NT2/D1 (cell line): Measurements from ENCODE around the gene GRM7.

Experiments
- DNase-seq: peaks from one replicate; pipeline ENCODE4 v3.0.0-alpha.2; 2011; ENCODE audit warnings: low read depth, low spot score
- H3K27me3 ChIP-seq: 2 replicates; pipeline ENCODE4 v1.6.0; 2011; ENCODE audit warnings: mild to moderate bottlenecking; ENCODE audit not compliant: insufficient read length, insufficient read depth
- H3K36me3 ChIP-seq: 2 replicates; pipeline ENCODE4 v1.6.1; 2011; ENCODE audit warnings: mild to moderate bottlenecking, low read length, mixed read lengths; ENCODE audit not compliant: insufficient read depth, insufficient read length
- H3K4me1 ChIP-seq: 2 replicates; pipeline ENCODE4 v1.5.1; 2011; ENCODE audit not compliant: insufficient read depth, insufficient read length
- H3K4me3 ChIP-seq: 2 replicates; pipeline ENCODE4 v1.5.1; 2011; ENCODE audit warnings: low read depth; ENCODE audit not compliant: insufficient read length
- H3K9ac ChIP-seq: 2 replicates; pipeline ENCODE4 v1.6.0; 2011; ENCODE audit warnings: low read depth; ENCODE audit not compliant: insufficient read length
- H3K9me3 ChIP-seq: 2 replicates; pipeline ENCODE4 v1.5.1; 2011; ENCODE audit warnings: mild to moderate bottlenecking, low read length; ENCODE audit not compliant: insufficient read depth
- SUZ12 ChIP-seq: IDR thresholded peaks from 2 replicates; pipeline ENCODE4 v1.6.1; 2011; ENCODE audit not compliant: insufficient read length, insufficient read depth; ENCODE audit errors: extremely low read depth
- YY1 ChIP-seq: IDR thresholded peaks from 2 replicates; pipeline ENCODE4 v1.6.1; 2011; ENCODE audit not compliant: insufficient read length, insufficient read depth
- ZNF274 ChIP-seq: IDR thresholded peaks from 2 replicates; pipeline ENCODE4 v1.6.1; 2011; ENCODE audit warnings: mild to moderate bottlenecking, low read depth, low read length

Gene GRM7

DNA sequence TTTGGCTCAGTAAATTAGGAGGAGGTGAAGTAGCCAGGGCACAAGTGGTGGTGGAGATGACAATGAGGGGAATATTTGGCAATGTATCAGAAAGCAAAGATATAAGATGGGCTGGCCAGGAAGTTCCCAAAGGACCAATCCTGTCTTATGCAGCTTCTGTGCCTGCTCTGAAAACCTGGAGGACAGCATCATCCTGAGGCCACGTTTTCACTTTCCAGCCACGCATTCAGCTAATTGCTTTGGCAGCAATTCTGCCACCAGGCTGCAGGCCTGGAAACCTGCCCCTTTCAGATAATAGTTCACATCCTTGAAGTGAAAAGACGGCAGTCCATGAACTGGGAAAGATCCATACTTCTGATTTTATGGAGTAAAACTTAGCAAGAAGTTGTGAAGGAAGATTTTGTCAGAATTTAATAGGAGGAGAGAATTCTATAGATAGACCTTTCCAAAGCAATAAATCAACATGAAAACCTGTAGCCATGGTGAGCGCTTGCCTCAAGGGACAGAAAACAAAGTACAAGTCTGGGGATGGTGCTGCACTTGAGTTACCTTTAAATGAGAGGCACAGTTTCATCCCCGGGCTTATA lies 682.5 kb downstream of the GRM7 start:
- H3K4me3 ChIP-seq = no peak overlapping the region
- no peaks in the 10 kb centered on the region for H3K4me1 ChIP-seq
- no peaks in the 10 kb centered on the region for H3K9me3 ChIP-seq
- H3K9ac ChIP-seq = no peak overlapping the region
- no peaks in the 10 kb centered on the region for H3K36me3 ChIP-seq
- H3K27me3 ChIP-seq = no peaks in the 10 kb centered on the region
- no peak for DNase-seq
- TF ChIP-seq YY1 = no peak
- TF ChIP-seq ZNF274 = no peak
- no peak for TF ChIP-seq SUZ12

DNA sequence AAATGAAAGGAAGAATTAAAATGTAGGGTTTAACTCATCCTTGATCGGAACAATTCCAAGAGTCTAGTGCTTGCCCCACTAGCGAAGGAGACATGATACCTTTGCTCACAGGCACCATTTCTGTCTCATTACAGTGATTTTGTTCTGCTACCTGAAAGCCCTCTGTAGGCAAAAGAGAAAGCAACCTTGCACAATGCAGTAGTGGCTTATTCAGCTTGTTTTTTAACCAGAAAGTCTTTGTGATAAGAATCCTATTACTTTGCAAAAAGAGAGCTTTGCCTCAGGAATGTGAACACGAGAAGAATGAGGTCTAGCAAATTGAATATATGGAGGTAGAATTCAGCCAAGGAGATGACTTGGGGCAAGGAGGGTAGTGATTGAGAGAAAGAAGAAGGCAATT lies 684.4 kb downstream of the GRM7 start:
- DNase-seq = no peak
- no peak overlapping the region for H3K9ac ChIP-seq
- TF ChIP-seq SUZ12 (no peak), YY1 (no peak), ZNF274 (no peak)
- H3K4me1 ChIP-seq = no peaks in the 10 kb centered on the region
- H3K36me3 ChIP-seq = no peaks in the 10 kb centered on the region
- H3K4me3 ChIP-seq = no peak overlapping the region
- no peaks in the 10 kb centered on the region for H3K27me3 ChIP-seq
- no peaks in the 10 kb centered on the region for H3K9me3 ChIP-seq

DNA sequence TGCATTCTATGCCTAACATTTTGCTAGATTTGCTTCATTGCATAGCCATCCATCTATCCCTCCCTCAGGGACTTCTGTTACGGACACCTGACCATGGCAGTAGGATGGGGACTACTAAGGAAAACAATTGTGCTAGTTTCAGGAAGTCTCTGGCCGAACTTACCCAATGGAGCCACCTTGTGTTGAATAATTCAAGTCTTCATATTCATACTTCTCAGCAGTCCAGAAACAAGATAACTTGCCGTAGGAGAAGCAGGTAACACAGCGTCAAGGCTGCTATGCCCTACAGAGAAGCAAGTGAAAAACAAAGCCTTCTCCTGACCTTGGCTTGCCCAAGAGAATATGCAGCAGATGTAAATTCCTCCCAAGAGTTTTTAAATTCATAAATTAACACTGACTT lies 685.3 kb downstream of the GRM7 start:
- Histone ChIP-seq H3K27me3 (no peaks in the 10 kb centered on the region), H3K9me3 (peaks cover 2% of the 10 kb centered on the region; the same call in 1 of the 2 replicates), H3K9ac (no peak overlapping the region), H3K4me1 (no peaks in the 10 kb centered on the region), H3K36me3 (no peaks in the 10 kb centered on the region), H3K4me3 (no peak overlapping the region)
- no peak for DNase-seq
- TF ChIP-seq ZNF274 = no peak
- TF ChIP-seq SUZ12 = no peak
- no peak for TF ChIP-seq YY1

DNA sequence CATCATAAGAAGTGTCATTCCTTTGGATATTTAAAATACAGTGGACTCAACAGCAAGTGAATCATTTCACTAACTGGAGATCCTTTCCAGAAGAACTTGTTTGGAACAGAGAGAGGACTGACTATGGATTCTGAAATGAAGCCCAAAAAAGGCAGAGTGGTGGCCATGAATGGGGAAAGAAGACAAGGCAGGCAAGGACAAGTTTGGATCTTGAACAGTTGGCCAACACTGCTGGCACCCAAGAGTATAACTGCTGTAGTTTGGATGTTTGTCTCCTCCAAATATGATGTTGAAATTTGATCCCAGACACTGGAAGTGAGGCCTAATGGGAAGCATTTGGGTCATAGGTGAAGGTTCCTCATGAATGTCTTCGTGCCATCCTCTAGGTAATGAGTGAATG lies 686.9 kb downstream of the GRM7 start:
- no peaks in the 10 kb centered on the region for H3K4me1 ChIP-seq
- H3K36me3 ChIP-seq = no peaks in the 10 kb centered on the region
- peaks cover 17% of the 10 kb centered on the region for H3K9me3 ChIP-seq
- no peak for DNase-seq
- TF ChIP-seq ZNF274 (no peak), SUZ12 (no peak), YY1 (no peak)
- H3K27me3 ChIP-seq = no peaks in the 10 kb centered on the region
- H3K9ac ChIP-seq = no peak overlapping the region
- H3K4me3 ChIP-seq = no peak overlapping the region

DNA sequence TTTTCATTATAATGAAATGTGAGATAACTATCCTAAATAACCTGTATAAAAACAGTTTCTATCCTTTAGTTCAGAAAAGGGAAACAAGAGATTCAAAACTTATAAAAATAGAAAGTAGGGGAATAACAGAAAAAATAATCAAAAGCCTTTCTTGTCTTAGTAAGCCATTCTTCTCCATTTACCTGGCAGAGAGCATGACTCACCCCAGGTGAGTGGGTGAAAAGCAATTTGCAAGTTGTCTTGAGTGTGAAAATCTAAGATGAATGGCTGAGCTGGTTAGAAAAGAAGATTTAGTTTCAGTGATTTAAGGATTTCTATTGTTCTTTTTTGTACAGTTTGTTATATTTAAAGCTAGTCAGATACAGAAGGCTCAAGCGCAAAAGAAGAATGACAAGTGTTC lies 702.0 kb downstream of the GRM7 start:
- Histone ChIP-seq H3K27me3 (no peaks in the 10 kb centered on the region), H3K4me3 (no peak overlapping the region), H3K36me3 (no peaks in the 10 kb centered on the region), H3K9me3 (no peaks in the 10 kb centered on the region; the same call in 1 of the 2 replicates), H3K4me1 (no peaks in the 10 kb centered on the region), H3K9ac (no peak overlapping the region)
- no peak for TF ChIP-seq YY1
- TF ChIP-seq SUZ12 = no peak
- no peak for TF ChIP-seq ZNF274
- no peak for DNase-seq

DNA sequence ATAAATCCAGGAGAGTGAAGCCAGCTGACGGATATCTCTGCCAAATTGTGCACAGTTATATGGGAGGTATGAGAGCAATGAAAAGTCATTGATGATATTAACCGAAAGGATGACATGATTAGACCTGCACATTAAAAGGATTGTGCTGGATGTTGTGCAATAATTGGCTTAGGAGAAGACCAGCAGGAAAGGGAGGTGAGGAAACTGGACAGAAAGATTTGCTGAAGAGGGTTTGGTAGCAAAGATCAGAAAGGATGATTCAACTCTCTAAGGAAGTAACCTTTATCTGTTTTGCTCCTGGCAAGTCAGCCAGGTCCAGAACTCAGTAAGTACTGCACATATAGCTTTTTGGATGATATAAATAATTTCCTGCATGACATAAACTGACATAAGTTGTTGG lies 704.7 kb downstream of the GRM7 start:
- H3K4me1 ChIP-seq = no peaks in the 10 kb centered on the region
- no peaks in the 10 kb centered on the region for H3K36me3 ChIP-seq
- no peak for TF ChIP-seq YY1
- no peak for TF ChIP-seq SUZ12
- TF ChIP-seq ZNF274 = no peak
- no peak overlapping the region for H3K9ac ChIP-seq
- no peaks in the 10 kb centered on the region; the same call in 1 of the 2 replicates for H3K9me3 ChIP-seq
- H3K4me3 ChIP-seq = no peak overlapping the region
- H3K27me3 ChIP-seq = no peaks in the 10 kb centered on the region
- no peak for DNase-seq

DNA sequence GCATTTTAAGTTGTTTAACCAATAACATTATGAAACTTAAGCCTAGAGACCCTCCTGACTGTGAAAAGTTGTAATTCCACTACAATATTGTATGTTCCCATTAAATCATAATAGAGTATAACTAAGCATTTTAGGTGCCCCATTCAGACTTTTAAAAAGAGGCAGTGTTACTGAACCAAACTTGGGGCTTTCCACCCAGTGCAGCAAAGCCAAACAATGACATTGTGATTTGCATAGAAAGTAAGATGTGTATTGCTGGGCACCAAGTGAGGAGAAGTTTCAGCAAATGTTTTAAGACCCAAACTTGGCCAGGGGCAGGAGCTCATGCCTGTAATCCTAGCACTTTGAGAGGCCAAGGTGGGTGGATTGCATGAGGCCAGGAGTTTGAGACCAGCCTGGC lies 706.2 kb downstream of the GRM7 start:
- no peak overlapping the region for H3K9ac ChIP-seq
- TF ChIP-seq SUZ12 (no peak), ZNF274 (no peak), YY1 (no peak)
- no peak for DNase-seq

More for the DNA sequence above, 706.2 kb downstream of the GRM7 start:
- Histone ChIP-seq H3K36me3 (no peaks in the 10 kb centered on the region), H3K9me3 (no peaks in the 10 kb centered on the region; the same call in 1 of the 2 replicates), H3K27me3 (no peaks in the 10 kb centered on the region), H3K4me3 (no peak overlapping the region), H3K4me1 (no peaks in the 10 kb centered on the region)
